Fibroblast of villous mesenchyme (primary cell): ENCODE data around the gene ARHGAP35. TPM values are rescaled to one million over a fixed set of nuclear protein-coding genes. Genes with fewer than 3 reads are reported as not detected.
"Not testable (repeated sequence)": the region's sequence is repeated elsewhere in the genome, so short reads cannot be mapped to it uniquely, and the experiment has no call there.

ENCODE experiments used
- DNase-seq: peaks from one replicate; pipeline ENCODE4 v3.0.0-alpha.2; 2010; ENCODE audit warnings: low read depth
- H3K4me3 ChIP-seq: 2 replicates; pipeline ENCODE4 v1.5.1; 2011; ENCODE audit warnings: low read depth, mild to moderate bottlenecking, low read length
- CTCF ChIP-seq: IDR thresholded peaks from 2 replicates; pipeline ENCODE4 v1.5.1; 2012; ENCODE audit warnings: low read depth, mild to moderate bottlenecking, low read length; ENCODE audit not compliant: insufficient read depth
- total RNA-seq: library from RNA; depleted of rRNA; stranded (reverse); fragments of >200 nt; gene quantifications from 2 replicates; pipeline ENCODE4 v1.2.3, GENCODE V29; 2012

Gene ARHGAP35
- total RNA-seq, 1 donor: 31.5 TPM

GRCh38 chr19:46868025-46868802 lies 7.4 kb downstream of the ARHGAP35 start:
- DNase-seq: no peak
- no peak for TF ChIP-seq CTCF
- no peak overlapping the region for H3K4me3 ChIP-seq

GRCh38 chr19:46871173-46871572 lies 10.4 kb downstream of the ARHGAP35 start:
- H3K4me3 ChIP-seq: not testable (repeated sequence)

GRCh38 chr19:46872967-46873366 lies 12.2 kb downstream of the ARHGAP35 start:
- DNase-seq: no peak
- no peak overlapping the region for H3K4me3 ChIP-seq
- TF ChIP-seq CTCF: no peak

More at GRCh38 chr19:46871173-46871572, 10.4 kb downstream of the ARHGAP35 start:
- DNase-seq: not testable (repeated sequence)

DNA sequence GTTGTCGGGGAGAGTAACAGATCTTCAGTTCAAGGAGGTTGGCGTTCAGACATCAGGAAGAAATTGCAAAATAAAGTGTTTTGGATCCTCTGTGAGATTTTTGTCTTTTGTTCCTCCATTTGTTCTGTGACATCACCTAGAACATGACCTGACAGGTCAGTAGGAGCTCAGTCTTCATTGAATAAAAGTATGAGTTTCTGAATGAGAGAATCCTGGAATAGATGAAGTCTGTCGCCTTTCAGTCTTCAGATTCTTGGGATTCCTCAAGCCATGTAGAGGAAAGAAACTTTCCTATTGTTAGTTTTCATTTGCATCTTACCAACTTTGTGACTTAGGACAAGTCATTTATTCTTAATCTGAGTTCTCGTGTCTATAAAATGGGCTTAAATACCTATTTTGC lies 14.4 kb downstream of the ARHGAP35 start:
- H3K4me3 ChIP-seq: no peak overlapping the region
- no peak for TF ChIP-seq CTCF
- DNase-seq: no peak

- TF ChIP-seq CTCF: no peak
- no peak for DNase-seq
- H3K4me3 ChIP-seq: no peak overlapping the region
Measured at GRCh38 chr19:46875657-46876056, 14.9 kb downstream of the ARHGAP35 start.

- H3K4me3 ChIP-seq: no peak overlapping the region
- TF ChIP-seq CTCF: no peak
- peak; percentile 78 for DNase-seq
Measured at GRCh38 chr19:46878613-46879375, 18.0 kb downstream of the ARHGAP35 start.

GRCh38 chr19:46880431-46880830 lies 19.6 kb downstream of the ARHGAP35 start:
- DNase-seq: no peak
- TF ChIP-seq CTCF: no peak

More at GRCh38 chr19:46880431-46880830, 19.6 kb downstream of the ARHGAP35 start:
- no peak overlapping the region for H3K4me3 ChIP-seq
